A549 (cell line): ENCODE results near the gene RHO. TPM values are rescaled to one million over a fixed set of nuclear protein-coding genes. Genes with fewer than 3 reads are reported as not detected.

Source experiments
- ATAC-seq, 2 experiments: fragments of 200-7000 bp in 1 of 2; fragments of >200 bp in 1 of 2; cut with Nextera tagmentation in 1 of 2; cut with Tn5 transposase in 1 of 2; 3 replicates each; pipeline versions ENCODE4 v1.8.0 to v1.9.1; 2018 to 2020; ENCODE audit warnings: mild to moderate bottlenecking in 1 of 2, moderate library complexity in 1 of 2
- CTCF ChIA-PET: fragments of 300-600 bp; sonication (Branson Sonifier 250); formaldehyde crosslinking; extraction: SDS; loops from one replicate; lab custom pipeline; 2021; ENCODE audit warnings: antibody characterized with exemption, inconsistent platforms; lab: Yijun Ruan, JAX
- POLR2A ChIA-PET: fragments of 350-600 bp; formaldehyde crosslinking; extraction: SDS; loops from one replicate; lab custom pipeline; 2021; ENCODE audit warnings: antibody characterized with exemption, inconsistent platforms; lab: Yijun Ruan, JAX
- DNase-seq, 2 experiments: peaks; one replicate each; pipeline versions ENCODE4 v3.0.0 to v3.0.0-alpha.2; 2011 to 2016; ENCODE audit warnings: low read depth in 1 of 2, low spot score in 1 of 2
- FAIRE-seq: peaks from 2 replicates; lab custom pipeline; 2011; peaks lifted over from hg19 to GRCh38; lab: Jason Lieb, UNC
- H3K27ac ChIP-seq, 2 experiments: fragments of >200 bp; sonication (Bioruptor Twin); formaldehyde crosslinking; 3 replicates each; pipeline ENCODE4 v1.5.1; 2016 to 2017
- H3K4me1 ChIP-seq: fragments of >200 bp; sonication (Bioruptor Twin); formaldehyde crosslinking; 3 replicates; pipeline ENCODE4 v1.6.1; 2016
- H3K4me2 ChIP-seq: fragments of >200 bp; sonication (Bioruptor Twin); formaldehyde crosslinking; 3 replicates; pipeline ENCODE4 v1.6.1; 2016
- H3K4me3 ChIP-seq: fragments of >200 bp; sonication (Bioruptor Twin); formaldehyde crosslinking; 3 replicates; pipeline ENCODE4 v1.5.1; 2016
- H3K9me3 ChIP-seq: fragments of >200 bp; sonication (Bioruptor Twin); formaldehyde crosslinking; 3 replicates; pipeline ENCODE4 v1.6.1; 2016
- ATOH8 ChIP-seq: fragments of 250-450 bp; sonication (Bioruptor Pico); IDR thresholded peaks from 2 replicates; pipeline ENCODE4 v1.5.0; 2020; ENCODE audit warnings: low read depth, mild to moderate bottlenecking, moderate library complexity
- BHLHE40 ChIP-seq: IDR thresholded peaks from 2 replicates; pipeline ENCODE4 v1.6.1; 2012; ENCODE audit warnings: low read depth, low read length, inconsistent platforms
- CHD2 ChIP-seq: fragments of 150-350 bp; IDR thresholded peaks from 2 replicates; pipeline ENCODE4 v1.6.1; 2014; ENCODE audit warnings: low read length; ENCODE audit not compliant: partially characterized antibody
- CHD4 ChIP-seq: fragments of 200-600 bp; sonication (generic); IDR thresholded peaks from 2 replicates; pipeline ENCODE4 v1.6.1; 2016; ENCODE audit warnings: antibody characterized with exemption, mild to moderate bottlenecking, borderline replicate concordance
- CTCF ChIP-seq: fragments of >200 bp; sonication (Bioruptor Twin); formaldehyde crosslinking; IDR thresholded peaks from 3 replicates; pipeline ENCODE4 v1.5.1; 2016
- EHMT2 ChIP-seq: fragments of 200-600 bp; sonication (generic); IDR thresholded peaks from 2 replicates; pipeline ENCODE4 v1.6.1; 2016; ENCODE audit warnings: antibody characterized with exemption, low read depth, mild to moderate bottlenecking, moderate library complexity
- FOSB ChIP-seq: fragments of 250-450 bp; sonication (Bioruptor Pico); IDR thresholded peaks from 2 replicates; pipeline ENCODE4 v1.5.0; 2020; ENCODE audit warnings: mild to moderate bottlenecking, moderate library complexity
- GATA3 ChIP-seq: IDR thresholded peaks from 2 replicates; pipeline ENCODE4 v1.6.1; 2012; ENCODE audit warnings: borderline replicate concordance
- HOXA7 ChIP-seq: fragments of 250-450 bp; sonication (Bioruptor Pico); IDR thresholded peaks from 2 replicates; pipeline ENCODE4 v1.5.0; 2020; ENCODE audit warnings: mild to moderate bottlenecking, moderate library complexity
- MAZ ChIP-seq: fragments of 150-350 bp; IDR thresholded peaks from 2 replicates; pipeline ENCODE4 v1.6.1; 2014; ENCODE audit warnings: antibody characterized with exemption, low read depth, low read length, borderline replicate concordance
- NFE2L2 ChIP-seq: fragments of 150-350 bp; conservative IDR thresholded peaks from 2 replicates; pipeline ENCODE4 v1.6.1; 2014; ENCODE audit warnings: low read length
- NPAS2 ChIP-seq: fragments of 250-450 bp; sonication (Bioruptor Pico); IDR thresholded peaks from 2 replicates; pipeline ENCODE4 v1.8.0; 2022; ENCODE audit warnings: mild to moderate bottlenecking, moderate library complexity, borderline replicate concordance
- NR3C1 ChIP-seq: fragments of >200 bp; sonication (Bioruptor Twin); formaldehyde crosslinking; IDR thresholded peaks from 3 replicates; pipeline ENCODE4 v1.6.1; 2017
- POLR2AphosphoS2 ChIP-seq: conservative IDR thresholded peaks from 2 replicates; pipeline ENCODE4 v1.6.1; 2012; ENCODE audit warnings: low read length, improper control_type of control experiment, inconsistent platforms
- RAD21 ChIP-seq, 2 experiments: fragments of >200 bp in 1 of 2; sonication (Bioruptor Twin) in 1 of 2; formaldehyde crosslinking in 1 of 2; IDR thresholded peaks in 1 of 2; conservative IDR thresholded peaks in 1 of 2; 2 replicates in 1 of 2; 3 replicates in 1 of 2; pipeline ENCODE4 v1.6.1; 2012 to 2018; ENCODE audit warnings: inconsistent platforms in 1 of 2
- TP53 ChIP-seq: fragments of 250-450 bp; sonication (Bioruptor Pico); IDR thresholded peaks from 2 replicates; pipeline ENCODE4 v1.5.0; 2021; ENCODE audit warnings: mild to moderate bottlenecking, moderate library complexity
- ZC3H11A ChIP-seq: fragments of 450-650 bp; IDR thresholded peaks from 2 replicates; pipeline ENCODE4 v1.6.1; 2014; ENCODE audit warnings: antibody characterized with exemption, mild to moderate bottlenecking
- ZFP36 ChIP-seq: fragments of 450-650 bp; IDR thresholded peaks from 2 replicates; pipeline ENCODE4 v1.6.1; 2014; ENCODE audit warnings: borderline replicate concordance; ENCODE audit not compliant: partially characterized antibody
- WGBS: methylation state at CpG from one replicate; pipeline ENCODE4 v1.1.6; 2017; ENCODE audit errors: missing lambda C conversion rate; 5-methylcytosine and 5-hydroxymethylcytosine counted together
- polyA plus RNA-seq, 4 experiments: library from polyadenylated mRNA; depleted of rRNA in 3 of 4; stranded (reverse); fragments of >200 nt; fragmentation: RNase III in 1 of 4; extraction: RNeasy Plus Mini Kit Qiagen cat#74134 plus additional on column Dnase treatment in 1 of 4; gene quantifications; 2 replicates in 3 of 4; 3 replicates in 1 of 4; pipeline ENCODE4 v1.2.3, GENCODE V29; 2011 to 2017

Gene RHO
- polyA plus RNA-seq, 2 of the 4 experiments (the other 2 are of a cell fraction) = 0.04 TPM; not detected in 1

GRCh38 chr3:129529436-129530210 lies 1.2 kb downstream of the RHO start:
- POLR2A ChIA-PET = no interaction called here
- TF ChIP-seq POLR2AphosphoS2 (no peak), CHD4 (no peak), CTCF (no peak), ZC3H11A (no peak), RAD21 (conservative IDR thresholded peaks at IDR 0.05 in 1 of 2, IDR thresholded peaks at IDR 0.05 in 1 of 2) (no peak), FOSB (CRISPR knock-in tag) (no peak), HOXA7 (CRISPR knock-in tag) (no peak), TP53 (CRISPR knock-in tag) (no peak), NR3C1 (no peak), BHLHE40 (no peak), CHD2 (no peak), MAZ (no peak), EHMT2 (no peak)
- Histone ChIP-seq H3K4me1 (peaks cover 16% of the 10 kb centered on the region), H3K27ac (peak overlapping the region in 1 of 2 experiments; percentile 30; a peak in 2 of 6 replicates), H3K4me2 (peak overlapping the region; percentile 19; the same call in 1 of the 3 replicates), H3K4me3 (no peak overlapping the region), H3K9me3 (no peaks in the 10 kb centered on the region)
- 91% methylated on average over 12 of the region's 12 CpGs for WGBS
- CTCF ChIA-PET = interaction anchor here (0.9 kb wide), 1 partner anchor 39 kb away, joined by 6 read pairs; no protein-coding TSS in a partner anchor
- DNase-seq (no peak), ATAC-seq (no peak), FAIRE-seq (no peak)

GRCh38 chr3:129530251-129530791 lies 1.9 kb downstream of the RHO start:
- Histone ChIP-seq H3K4me1 (peaks cover 23% of the 10 kb centered on the region), H3K4me3 (no peak overlapping the region), H3K4me2 (peak overlapping the region; percentile 19; the same call in 1 of the 3 replicates), H3K9me3 (no peaks in the 10 kb centered on the region), H3K27ac (peak overlapping the region in 1 of 2 experiments; percentile 60; a peak in 3 of 6 replicates)
- 37% methylated on average over 6 of the region's 6 CpGs for WGBS
- FAIRE-seq (no peak), ATAC-seq (peak in 1 of 2 experiments; percentile 26; a peak in 3 of 6 replicates)
- POLR2A ChIA-PET = no interaction called here
- CTCF ChIA-PET = interaction anchor here (0.7 to 0.9 kb wide), 2 partner anchors 8 to 40 kb away, joined by 4 to 6 read pairs; no protein-coding TSS in a partner anchor
- TF ChIP-seq HOXA7 (CRISPR knock-in tag) (no peak), MAZ (no peak), NPAS2 (CRISPR knock-in tag) (no peak), ZFP36 (no peak), RAD21 (conservative IDR thresholded peaks at IDR 0.05 in 1 of 2, IDR thresholded peaks at IDR 0.05 in 1 of 2) (no peak), CHD2 (no peak), ATOH8 (CRISPR knock-in tag) (no peak), GATA3 (no peak), POLR2AphosphoS2 (no peak), NFE2L2 (no peak)
- TF ChIP-seq, all 56 proteins: peak for 0
- DNase-seq = peak in 1 of 2 experiments; percentile 12
